OCI-M2 (cell line): ENCODE data around the gene PNPO.

Source experiments
- DNase-seq: peaks from one replicate; lab custom pipeline; 2025; ENCODE audit not compliant: unreplicated experiment; lab: John Stamatoyannopoulos, UW

PNPO gene

DNA sequence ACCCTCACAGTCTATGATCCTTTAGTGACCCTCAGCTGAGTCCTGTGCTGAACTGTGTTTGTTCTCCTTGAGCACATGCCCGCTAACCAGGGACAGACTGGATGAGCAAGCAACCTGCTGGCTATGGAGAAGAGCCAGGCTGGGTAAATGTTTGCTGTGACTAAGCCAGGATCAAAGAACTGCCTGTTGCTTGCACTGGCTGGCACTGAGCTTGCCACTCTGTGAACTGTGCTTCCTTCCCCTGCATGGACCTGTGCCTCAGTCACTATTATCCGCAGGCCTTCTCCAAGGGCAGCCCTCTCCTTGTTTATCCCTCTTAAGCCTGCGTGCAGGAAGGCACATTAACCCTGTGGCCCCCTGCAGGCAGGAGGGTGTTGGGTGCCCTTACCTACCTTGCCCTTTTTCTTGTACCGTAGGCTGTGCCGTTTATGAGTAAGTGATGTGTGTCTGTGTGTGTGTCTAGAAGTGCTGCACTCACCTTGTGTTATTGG is 7.4 kb downstream of the PNPO start:
- no peak for DNase-seq

DNA sequence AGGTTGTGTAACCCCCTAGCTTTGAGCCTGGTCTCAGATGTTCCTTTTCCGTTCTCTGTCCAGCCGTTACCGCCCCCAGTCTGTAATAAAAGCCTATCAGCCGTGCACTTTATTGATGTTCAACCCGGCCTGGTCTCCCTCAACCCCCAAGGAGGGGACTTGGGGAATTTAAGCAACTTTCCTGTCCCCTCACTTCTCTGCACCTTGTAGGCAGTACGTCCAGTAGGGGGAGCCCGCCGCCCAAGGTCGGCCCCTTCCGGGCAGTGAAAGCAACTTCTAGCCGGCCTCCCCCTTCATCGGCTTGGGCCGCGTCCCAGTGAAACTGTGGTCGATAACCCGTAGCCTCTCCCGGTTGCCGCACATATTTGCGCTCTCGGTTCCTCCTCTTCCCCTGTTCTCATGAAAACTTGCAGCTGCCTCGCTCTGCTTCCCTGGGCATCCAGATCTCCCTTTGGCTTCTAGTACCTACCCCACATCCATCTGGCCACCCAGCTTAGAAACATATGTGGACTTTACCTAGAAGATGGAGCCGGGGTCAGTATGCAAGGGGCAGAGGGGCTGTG is 7.9 kb downstream of the PNPO start:
- peak; percentile 20 for DNase-seq

GRCh38 chr17:47949946-47950345 is 8.6 kb downstream of the PNPO start:
- DNase-seq, result no peak

GRCh38 chr17:47950448-47950847 is 9.1 kb downstream of the PNPO start:
- DNase-seq, result no peak

DNA sequence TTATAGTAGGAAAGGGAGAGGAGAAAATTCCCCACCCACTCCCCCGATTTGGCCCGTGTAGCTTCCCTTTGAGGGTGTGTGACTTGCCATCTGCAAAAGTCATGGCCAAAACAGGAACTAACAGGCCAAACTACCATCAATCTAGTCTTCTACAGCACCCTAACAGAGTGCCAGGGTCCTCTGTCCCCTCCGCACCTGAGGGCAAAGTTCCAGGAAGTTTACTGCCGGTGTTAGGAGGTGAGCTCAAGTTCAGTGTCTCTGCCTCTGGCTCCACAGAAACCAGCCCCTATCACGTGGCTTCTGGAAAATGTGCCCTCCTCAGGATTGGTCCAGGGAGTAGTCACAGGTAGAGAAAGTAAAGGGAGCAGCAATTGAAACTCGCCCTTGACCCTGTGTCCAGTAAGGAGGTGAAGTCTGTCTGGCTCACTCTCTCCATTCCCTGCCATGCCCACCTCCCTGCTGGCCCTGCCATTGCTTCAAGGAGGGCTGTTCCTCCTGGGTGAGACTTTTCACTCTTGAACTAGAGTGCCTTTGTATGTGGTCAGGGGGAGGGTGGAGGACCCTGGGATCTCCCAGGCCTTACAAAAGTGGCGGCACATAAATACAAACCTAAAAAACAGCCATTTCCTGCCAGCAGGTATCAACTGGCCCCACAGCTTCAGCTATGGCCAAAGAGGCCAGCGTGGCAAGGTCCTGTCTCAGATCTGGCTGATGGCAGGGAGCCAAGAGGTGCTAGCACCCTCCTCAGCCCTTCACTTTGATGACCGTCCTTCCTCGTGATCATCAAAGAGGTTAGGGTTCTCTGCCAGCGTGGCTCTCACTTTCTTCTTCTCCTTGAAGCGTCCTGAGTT is 11.0 kb downstream of the PNPO start:
- no peak for DNase-seq

GRCh38 chr17:47953909-47954308 is 12.5 kb downstream of the PNPO start:
- DNase-seq, result no peak

DNA sequence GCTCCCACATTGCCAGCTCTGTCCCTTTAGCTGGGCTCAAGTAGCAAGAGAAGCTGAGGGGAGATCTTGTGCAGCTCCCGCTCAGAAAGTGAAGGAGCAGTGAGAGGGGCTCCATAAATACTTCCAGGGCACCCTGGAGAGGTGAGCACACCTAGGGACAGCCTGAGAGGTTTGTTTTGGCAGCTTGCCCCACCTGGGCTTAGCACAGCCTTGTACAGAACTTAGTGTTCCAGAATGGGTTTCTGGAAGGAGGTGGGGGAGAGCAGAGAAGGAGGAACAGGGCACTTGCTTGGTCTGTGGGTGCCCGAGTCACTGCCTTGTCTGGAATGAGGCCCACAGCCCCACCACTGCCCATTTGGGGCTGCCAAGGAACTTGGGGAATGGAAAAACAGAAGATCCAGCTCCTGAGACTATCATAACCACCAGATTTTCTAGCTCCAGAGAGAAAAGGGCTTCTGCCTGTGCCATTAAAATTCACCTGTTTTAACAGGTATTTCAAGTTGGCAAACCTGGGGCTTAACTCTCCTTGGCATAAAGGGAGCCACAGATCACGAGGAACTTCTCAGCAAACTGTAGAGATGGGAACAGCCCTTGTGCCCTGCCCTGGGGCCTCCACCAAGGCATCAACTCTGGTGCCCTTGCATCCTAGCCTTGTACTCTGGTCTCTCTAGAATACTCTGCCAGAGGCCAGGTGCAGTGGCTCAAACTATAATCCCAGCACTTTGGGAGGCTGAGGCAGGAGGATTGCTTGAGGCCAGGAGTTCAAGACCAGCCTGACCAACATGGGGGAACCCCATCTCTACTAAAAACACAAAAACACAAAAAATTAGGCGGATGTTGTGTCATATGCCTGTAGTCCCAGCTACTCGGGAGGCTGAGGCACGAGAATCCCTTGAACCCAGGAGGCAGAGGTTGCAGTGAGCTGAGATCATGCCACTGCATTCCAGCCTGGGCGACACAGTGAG is 14.4 kb downstream of the PNPO start:
- DNase-seq, result no peak

- no peak for DNase-seq
Measured at GRCh38 chr17:47956791-47957590, 15.6 kb downstream of the PNPO start.

- DNase-seq, result no peak
Measured at GRCh38 chr17:47957591-47958490, 16.5 kb downstream of the PNPO start, which contains the start of gene PRR15L. Gene PRR15L (minus strand): TSS chr17:47957883. CDS start chr17:47953234, 4,649 bp downstream.

DNA sequence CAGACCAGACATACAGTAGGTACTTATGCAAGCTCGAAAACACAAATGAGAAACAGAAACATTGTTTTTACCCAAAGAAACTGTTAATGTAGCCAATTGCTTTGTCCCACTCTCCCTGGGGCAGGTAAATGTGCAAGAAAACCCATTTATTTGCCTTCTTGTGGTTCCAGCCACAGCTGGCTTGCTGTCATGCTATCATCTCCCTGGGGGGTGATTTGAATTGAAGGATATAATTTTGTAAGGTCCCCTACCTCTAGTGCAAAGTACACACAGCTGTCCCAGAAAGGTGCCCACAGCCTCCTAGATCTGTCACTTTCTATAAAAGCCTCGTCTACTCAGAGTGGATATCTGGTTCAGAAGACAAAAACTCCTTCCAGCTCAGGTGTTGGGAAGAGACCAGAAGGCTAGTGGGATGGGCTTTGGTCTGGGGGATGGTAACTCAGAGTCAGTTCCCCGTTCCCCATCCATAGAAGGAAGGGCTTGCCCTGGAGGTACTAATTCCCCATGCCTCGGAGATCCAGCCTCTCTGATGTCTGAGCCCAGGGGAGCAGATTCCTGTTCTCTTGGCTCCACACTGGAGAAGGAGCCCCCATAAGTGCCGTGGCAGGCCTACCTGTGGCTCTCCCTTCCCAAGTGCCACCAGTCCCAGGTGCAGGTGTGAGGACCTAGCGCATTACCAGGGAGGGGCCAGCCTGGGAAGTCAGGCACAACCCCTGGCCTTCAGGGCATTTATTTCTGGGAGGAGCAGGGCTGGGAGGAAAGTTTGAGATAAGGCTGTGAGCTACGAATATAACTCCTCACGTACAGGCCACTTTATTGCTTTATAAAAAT is 18.7 kb downstream of the PNPO start:
- DNase-seq, result no peak

DNA sequence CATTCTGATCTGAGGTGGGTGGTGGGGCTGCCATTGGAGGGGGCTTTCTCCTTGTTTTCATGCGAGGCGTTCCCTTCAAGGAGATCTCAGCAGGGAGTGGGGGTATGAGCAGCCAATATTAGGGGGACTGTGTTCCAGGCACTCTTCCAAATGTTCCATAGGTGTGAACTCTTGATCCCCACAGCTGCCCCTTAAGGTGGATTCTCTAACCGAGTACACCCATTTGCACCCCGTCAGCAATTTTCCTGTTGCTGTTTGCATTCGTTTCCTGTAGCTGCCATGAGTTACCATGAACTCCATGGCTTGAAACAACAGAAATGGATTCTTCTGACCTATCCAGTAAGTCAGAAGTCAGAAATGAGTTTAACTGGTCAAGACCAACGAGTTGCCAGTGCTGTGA is 20.0 kb downstream of the PNPO start:
- DNase-seq, result no peak

GRCh38 chr17:47962901-47963300 is 21.5 kb downstream of the PNPO start:
- DNase-seq, result no peak

DNA sequence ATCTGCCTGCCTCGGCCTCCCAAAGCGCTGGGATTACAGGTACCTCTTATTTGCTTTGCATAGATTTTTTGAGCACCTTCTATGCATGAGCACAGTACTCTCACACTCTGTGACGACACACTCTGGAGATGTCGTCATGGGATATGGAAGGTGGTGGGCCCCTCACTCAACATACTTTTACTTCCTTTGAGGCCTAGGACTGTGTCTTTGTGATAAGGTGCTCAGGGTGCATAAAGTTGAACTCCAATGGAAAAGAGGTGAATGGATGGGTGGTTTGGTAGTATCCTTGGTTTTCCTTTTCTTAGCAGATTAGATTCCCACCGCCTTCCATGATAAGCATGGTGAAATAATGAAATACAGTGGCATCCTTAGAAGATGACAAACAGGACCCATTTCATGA is 23.5 kb downstream of the PNPO start:
- DNase-seq, result no peak

- DNase-seq, result no peak
Measured at GRCh38 chr17:47966079-47966519, 24.7 kb downstream of the PNPO start.

DNA sequence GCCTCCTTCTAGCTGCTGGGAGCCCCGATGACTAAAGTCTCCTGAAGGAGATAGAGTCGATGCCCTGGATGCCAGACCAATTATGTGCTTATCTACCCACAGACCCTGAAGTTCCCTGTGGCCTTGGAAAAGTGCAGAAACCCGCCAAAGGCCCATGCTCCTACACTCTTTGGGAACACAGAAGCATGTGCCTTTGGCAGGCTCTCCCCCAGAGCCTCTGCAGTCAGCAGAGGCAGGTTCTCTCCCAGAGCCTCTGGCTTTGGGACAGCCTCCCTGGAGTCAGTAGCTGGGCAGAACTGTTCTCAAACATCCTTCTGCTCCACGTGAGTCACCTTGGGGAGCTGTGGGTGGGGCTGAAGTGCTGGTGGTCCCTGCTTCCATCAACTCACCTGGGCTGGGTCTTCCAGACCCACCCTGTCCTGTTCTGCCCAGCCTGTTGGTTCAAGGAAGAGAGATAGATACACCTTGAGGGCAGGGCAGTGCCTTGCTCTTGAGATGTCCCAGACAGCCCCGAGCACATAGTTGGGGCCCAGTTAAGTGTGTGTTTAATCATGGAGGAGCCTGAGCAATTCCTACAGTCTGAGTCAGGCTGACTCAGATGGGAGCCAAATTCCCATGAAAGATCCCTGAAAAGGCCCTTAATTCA is 26.4 kb downstream of the PNPO start:
- DNase-seq, result no peak

DNA sequence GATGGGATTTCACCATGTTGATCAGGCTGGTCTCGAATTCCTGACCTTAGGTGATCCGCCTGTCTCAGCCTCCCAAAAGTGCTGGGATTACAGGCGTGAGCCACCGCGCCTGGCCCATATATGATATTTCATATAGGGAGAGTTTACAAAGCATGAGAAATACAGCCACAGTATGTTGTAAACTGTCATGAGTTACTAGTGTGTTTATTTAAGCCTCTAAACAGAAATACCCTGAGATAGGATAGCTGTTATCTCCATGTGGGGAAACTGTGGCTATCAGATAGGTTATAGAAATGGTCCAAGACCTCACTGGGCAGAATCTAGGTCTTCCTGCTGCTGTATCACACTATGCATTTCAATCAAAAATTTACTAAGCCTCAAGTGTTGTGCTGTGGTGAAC is 27.5 kb downstream of the PNPO start:
- no peak for DNase-seq

GRCh38 chr17:47969930-47970724 is 28.8 kb downstream of the PNPO start:
- DNase-seq, result no peak
